Nephron (organoid): ENCODE data around the gene SLC7A14.

Experiments used
- H3K27ac Mint-ChIP-seq, 3 experiments: 2 replicates each; pipeline ENCODE4 v1.8.0; 2020; ENCODE audit warnings: mixed read lengths in 3 of 3, mild to moderate bottlenecking in 2 of 3, moderate library complexity in 1 of 3
- H3K27me3 Mint-ChIP-seq: 2 replicates; pipeline ENCODE4 v1.8.0; 2021; ENCODE audit warnings: low read depth, mild to moderate bottlenecking, moderate library complexity, mixed read lengths
- H3K36me3 Mint-ChIP-seq: 2 replicates; pipeline ENCODE4 v1.8.0; 2020; ENCODE audit warnings: low read depth, mixed read lengths
- H3K4me1 Mint-ChIP-seq: 2 replicates; pipeline ENCODE4 v1.8.0; 2020; ENCODE audit warnings: mixed read lengths
- H3K4me3 Mint-ChIP-seq, 3 experiments: 2 replicates each; pipeline ENCODE4 v1.8.0; 2020; ENCODE audit warnings: mild to moderate bottlenecking in 3 of 3, mixed read lengths in 3 of 3, moderate library complexity in 2 of 3
- H3K9me3 Mint-ChIP-seq: 2 replicates; pipeline ENCODE4 v1.8.0; 2020; ENCODE audit warnings: mixed read lengths
- CTCF ChIP-seq, 3 experiments: fragments of 200-600 bp; sonication (generic); IDR thresholded peaks; one replicate each; pipeline ENCODE4 v1.5.0; 2021; ENCODE audit warnings: antibody characterized with exemption in 3 of 3; ENCODE audit not compliant: unreplicated experiment in 3 of 3

The SLC7A14 gene

GRCh38 chr3:170500462-170500861, 85.4 kb downstream of the SLC7A14 start:
- peaks cover 15% of the 10 kb centered on the region for H3K27me3 Mint-ChIP-seq
- no peak overlapping the region for H3K4me3 Mint-ChIP-seq
- H3K27ac Mint-ChIP-seq, result peak overlapping the region in 2 of 3 experiments; percentile 66 to 73
- H3K4me1 Mint-ChIP-seq, result peaks cover 46% of the 10 kb centered on the region
- no peak for TF ChIP-seq CTCF (IDR thresholded peaks at IDR 0.05; ENCODE audit: unreplicated experiment in 3 of 3)
- H3K36me3 Mint-ChIP-seq, result no peaks in the 10 kb centered on the region
- peaks cover 2% of the 10 kb centered on the region for H3K9me3 Mint-ChIP-seq

GRCh38 chr3:170499562-170500156, 86.2 kb downstream of the SLC7A14 start:
- Mint-ChIP-seq H3K4me1 (peaks cover 52% of the 10 kb centered on the region), H3K36me3 (no peaks in the 10 kb centered on the region), H3K9me3 (peaks cover 2% of the 10 kb centered on the region), H3K4me3 (no peak overlapping the region), H3K27me3 (peaks cover 15% of the 10 kb centered on the region), H3K27ac (peak overlapping the region in 2 of 3 experiments; percentile 68 to 78)
- peak in 2 of 3 experiments; percentile 26 to 40 for TF ChIP-seq CTCF (IDR thresholded peaks at IDR 0.05; ENCODE audit: unreplicated experiment in 3 of 3)

- Mint-ChIP-seq H3K4me3 (peak overlapping the region in 1 of 3 experiments; percentile 22), H3K4me1 (peaks cover 65% of the 10 kb centered on the region), H3K27me3 (peaks cover 15% of the 10 kb centered on the region), H3K9me3 (peaks cover 2% of the 10 kb centered on the region), H3K27ac (peak overlapping the region; percentile 83 to 92 (median 88)), H3K36me3 (no peaks in the 10 kb centered on the region)
- no peak for TF ChIP-seq CTCF (IDR thresholded peaks at IDR 0.05; ENCODE audit: unreplicated experiment in 3 of 3)
Measured at GRCh38 chr3:170497207-170498095, 88.4 kb downstream of the SLC7A14 start.

GRCh38 chr3:170496868-170497140, 89.1 kb downstream of the SLC7A14 start:
- Mint-ChIP-seq H3K4me3 (no peak overlapping the region), H3K27ac (peak overlapping the region; percentile 83 to 92 (median 88)), H3K36me3 (no peaks in the 10 kb centered on the region), H3K27me3 (peaks cover 12% of the 10 kb centered on the region), H3K9me3 (peaks cover 2% of the 10 kb centered on the region), H3K4me1 (peaks cover 59% of the 10 kb centered on the region)
- no peak for TF ChIP-seq CTCF (IDR thresholded peaks at IDR 0.05; ENCODE audit: unreplicated experiment in 3 of 3)

GRCh38 chr3:170496026-170496867, 89.6 kb downstream of the SLC7A14 start:
- Mint-ChIP-seq H3K9me3 (peaks cover 2% of the 10 kb centered on the region), H3K36me3 (no peaks in the 10 kb centered on the region), H3K27me3 (peaks cover 10% of the 10 kb centered on the region), H3K4me3 (peak overlapping the region in 1 of 3 experiments; percentile 42), H3K27ac (peak overlapping the region in 2 of 3 experiments; percentile 94 to 97), H3K4me1 (peaks cover 54% of the 10 kb centered on the region)
- TF ChIP-seq CTCF (IDR thresholded peaks at IDR 0.05; ENCODE audit: unreplicated experiment in 3 of 3), result no peak
